GM20000 (cell line): ENCODE results near the gene WNK2.

Experiments
- DNase-seq: peaks from one replicate; pipeline ENCODE4 v3.0.0; 2012; ENCODE audit warnings: low spot score
- TF ChIP-seq, protein P1 (sequence below): IDR thresholded peaks from 2 replicates; pipeline ENCODE4 v1.5.1; 2012; ENCODE audit warnings: mild to moderate bottlenecking, control low read depth; ENCODE audit errors: extremely low read depth, missing control alignments

Gene WNK2

DNA sequence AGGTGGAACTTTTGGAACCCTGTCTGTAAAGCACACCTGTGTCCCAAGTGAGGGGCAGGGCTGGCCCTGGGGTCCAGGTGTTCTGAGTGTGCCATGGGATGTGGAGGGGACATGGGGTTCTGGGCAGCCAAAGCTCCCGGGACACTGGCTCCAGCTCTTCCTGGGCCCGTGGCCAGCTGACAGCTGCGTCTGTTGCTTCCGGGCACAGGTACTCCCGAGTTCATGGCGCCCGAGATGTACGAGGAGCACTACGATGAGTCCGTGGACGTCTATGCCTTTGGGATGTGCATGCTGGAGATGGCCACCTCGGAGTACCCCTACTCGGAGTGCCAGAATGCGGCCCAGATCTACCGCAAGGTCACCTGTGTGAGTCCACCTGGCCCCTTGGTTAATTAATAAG is 50.7 kb downstream of the WNK2 start:
- TF ChIP-seq, protein P1, sequence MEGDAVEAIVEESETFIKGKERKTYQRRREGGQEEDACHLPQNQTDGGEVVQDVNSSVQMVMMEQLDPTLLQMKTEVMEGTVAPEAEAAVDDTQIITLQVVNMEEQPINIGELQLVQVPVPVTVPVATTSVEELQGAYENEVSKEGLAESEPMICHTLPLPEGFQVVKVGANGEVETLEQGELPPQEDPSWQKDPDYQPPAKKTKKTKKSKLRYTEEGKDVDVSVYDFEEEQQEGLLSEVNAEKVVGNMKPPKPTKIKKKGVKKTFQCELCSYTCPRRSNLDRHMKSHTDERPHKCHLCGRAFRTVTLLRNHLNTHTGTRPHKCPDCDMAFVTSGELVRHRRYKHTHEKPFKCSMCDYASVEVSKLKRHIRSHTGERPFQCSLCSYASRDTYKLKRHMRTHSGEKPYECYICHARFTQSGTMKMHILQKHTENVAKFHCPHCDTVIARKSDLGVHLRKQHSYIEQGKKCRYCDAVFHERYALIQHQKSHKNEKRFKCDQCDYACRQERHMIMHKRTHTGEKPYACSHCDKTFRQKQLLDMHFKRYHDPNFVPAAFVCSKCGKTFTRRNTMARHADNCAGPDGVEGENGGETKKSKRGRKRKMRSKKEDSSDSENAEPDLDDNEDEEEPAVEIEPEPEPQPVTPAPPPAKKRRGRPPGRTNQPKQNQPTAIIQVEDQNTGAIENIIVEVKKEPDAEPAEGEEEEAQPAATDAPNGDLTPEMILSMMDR: no peak
- DNase-seq: no peak

DNA sequence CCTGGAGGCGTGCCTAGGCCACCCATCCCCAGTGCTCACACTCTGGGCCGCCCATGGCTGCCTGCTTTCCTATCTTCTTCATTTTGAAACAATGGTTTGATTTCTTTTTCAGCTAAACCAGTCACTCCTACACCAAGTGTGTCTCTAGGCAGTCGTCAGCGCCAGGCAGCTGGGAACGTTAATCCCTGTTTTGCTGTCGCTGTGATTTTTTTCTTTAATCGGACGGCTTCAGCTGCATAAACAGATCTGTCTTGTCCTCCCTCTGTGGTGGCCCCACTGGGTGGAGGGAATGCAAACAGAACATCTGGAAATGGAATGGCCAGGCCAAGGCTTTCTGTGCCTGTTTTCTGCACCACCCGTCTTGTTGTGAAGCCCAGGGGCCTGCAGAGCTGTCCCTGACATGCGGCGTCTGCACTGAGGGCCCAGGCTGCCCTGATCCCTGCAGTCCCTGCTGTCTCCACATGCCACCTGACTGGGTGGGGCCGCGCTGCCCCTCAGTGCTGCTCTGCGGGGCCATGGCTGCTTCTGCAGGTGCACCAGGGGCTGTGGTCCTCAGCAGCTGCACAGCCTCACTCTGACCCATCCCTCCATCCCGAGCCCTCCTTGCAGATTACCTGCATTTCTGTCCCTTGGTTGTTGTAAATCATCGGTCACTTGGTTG is 51.5 kb downstream of the WNK2 start:
- no peak for DNase-seq
- TF ChIP-seq, protein P1: no peak

DNA sequence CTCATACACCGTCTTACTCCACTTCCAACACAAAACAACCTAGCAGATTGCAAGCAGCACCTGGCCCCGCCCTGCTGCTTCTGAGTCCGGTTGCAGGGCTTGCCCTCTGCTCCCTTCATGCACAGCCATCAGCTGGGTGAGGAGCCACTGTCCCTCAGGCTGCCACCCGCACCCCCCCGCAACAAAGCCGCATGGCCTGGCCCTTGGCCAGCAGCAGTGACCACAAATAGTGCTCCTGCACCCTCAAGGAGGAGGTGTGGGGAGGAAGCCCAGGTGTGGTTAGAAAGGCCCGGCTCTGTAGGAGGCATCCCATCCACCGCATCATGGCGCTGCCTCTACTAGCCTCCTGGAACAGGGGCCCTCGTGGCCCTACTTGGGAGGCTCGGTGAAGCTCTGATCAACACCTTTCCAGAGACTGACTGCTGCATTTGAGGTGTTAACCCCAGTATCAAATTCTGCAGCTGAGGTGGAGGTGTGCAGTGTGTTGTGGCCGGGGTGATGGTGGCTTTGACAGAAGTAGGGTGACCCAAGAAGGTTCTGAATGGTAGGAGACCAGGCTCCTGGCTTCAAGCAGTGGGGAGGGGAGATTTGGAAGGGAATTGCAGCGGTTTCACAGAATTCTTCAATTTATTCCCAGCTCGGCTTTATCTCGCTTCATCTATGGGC is 52.7 kb downstream of the WNK2 start:
- DNase-seq: no peak
- TF ChIP-seq, protein P1: no peak

DNA sequence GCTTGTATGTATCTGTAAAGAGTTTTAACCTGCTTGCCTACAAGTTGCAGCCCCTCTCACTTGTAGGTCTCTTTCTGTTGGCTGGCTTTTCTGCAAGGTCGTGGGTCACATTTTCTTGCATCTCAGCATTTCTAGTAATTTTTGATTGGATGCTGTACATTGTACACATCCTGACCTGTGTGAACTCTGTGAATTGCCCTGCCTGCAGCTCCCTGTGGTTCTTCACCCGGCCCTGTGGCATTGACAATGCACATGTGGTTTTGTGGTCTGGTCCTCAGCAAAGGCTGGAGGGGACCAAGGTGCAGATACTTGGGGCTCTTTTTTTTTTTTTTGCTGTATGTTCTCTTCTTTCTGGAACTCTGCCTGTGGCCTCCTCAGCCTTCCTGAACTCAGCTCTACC is 53.6 kb downstream of the WNK2 start:
- TF ChIP-seq, protein P1: no peak
- no peak for DNase-seq

DNA sequence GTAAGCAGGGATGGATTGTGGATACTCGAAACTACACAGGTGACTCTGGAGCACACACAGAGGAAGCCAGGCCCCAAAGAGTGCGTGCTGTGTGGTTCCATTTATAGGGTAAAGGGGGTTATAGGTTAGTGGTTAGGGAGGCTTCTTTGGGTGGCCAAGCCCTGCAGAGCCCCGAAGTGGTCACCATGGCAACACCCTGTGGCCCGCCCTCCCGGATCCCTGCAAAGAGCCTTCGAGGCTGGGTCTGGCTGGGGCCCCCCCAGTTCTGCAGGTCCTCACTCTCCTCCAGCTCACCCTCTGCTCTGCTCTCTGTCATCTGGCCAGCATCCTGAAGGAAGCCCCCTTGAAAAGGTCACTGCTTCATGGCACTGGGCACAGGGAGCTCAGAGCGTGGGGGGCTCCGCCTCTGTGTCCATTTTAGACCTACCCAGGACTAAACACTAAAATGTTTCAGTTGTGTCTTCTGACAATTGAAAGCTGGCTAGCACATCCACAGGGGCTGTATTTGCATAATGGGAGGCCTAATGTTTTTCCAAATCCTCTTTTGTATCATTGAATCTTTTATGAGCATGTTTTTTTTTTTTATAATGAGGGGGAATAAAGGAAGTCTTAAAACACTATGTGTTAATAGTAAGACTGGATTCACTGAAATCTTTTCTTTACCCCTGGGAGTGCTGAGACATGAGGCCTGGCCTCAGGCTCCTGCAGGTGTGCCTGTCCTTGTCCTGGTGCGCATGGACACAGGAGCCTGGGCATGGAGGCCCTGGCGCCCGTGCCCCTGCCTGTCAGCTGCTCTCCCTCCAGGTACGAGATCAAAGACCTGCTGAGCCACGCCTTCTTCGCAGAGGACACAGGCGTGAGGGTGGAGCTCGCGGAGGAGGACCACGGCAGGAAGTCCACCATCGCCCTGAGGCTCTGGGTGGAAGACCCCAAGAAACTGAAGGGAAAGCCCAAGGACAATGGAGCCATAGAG is 55.3 kb downstream of the WNK2 start:
- DNase-seq: no peak
- TF ChIP-seq, protein P1: no peak

DNA sequence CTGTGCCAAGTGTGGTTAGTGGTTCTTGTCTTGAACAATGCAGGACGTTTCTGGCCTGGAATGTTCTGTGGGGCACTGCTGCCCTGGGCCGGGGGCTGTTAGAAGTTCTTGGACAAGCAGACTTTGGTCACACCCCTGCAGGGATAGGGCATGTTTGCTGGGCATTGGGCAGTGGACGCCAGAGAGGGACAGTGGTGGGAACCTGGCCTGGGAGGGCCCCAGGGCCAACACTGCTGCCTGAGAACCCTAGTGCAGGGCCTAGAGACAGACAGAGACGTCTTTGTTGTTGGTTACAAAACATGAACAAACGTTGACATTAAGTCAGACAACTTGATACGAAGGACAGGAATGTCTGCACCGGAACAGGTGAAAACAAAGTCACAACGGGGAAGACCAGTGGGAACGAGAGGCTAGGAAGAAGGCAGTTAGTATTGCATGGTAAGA is 57.0 kb downstream of the WNK2 start:
- DNase-seq: no peak
- TF ChIP-seq, protein P1: no peak
